Right lobe of liver (tissue), 4 donors: ENCODE results near the gene FHIT.

ENCODE experiments used
- CTCF ChIP-seq, 4 donors: fragments of 200-600 bp in 3 of 4; fragments of 450-650 bp in 1 of 4; IDR thresholded peaks; one replicate each; pipeline versions ENCODE4 v1.5.1 to v1.8.0; 2016 to 2022; ENCODE audit warnings: antibody characterized with exemption in 4 of 4, mild to moderate bottlenecking in 2 of 4
- POLR2A ChIP-seq: fragments of 450-650 bp; IDR thresholded peaks from one replicate; pipeline ENCODE4 v1.6.1; 2017; ENCODE audit warnings: antibody characterized with exemption, mild to moderate bottlenecking
- donor health status: DM: no; HTN: no; CAD: no.
- donor health status: DM: no; HTN: no; CAD: no.
- donor health status: DM: no; HTN: yes; CAD: no.

- TF ChIP-seq CTCF (IDR thresholded peaks at IDR 0.05): no peak
- TF ChIP-seq POLR2A: no peak
These were observed 708.3 kb downstream of the FHIT start for GRCh38 chr3:60542995-60543394.
